ENCODE data around the gene QRSL1. TPM values are rescaled to one million over a fixed set of nuclear protein-coding genes. Genes with fewer than 3 reads are reported as not detected.
"Not testable (repeated sequence)": the region's sequence is repeated elsewhere in the genome, so short reads cannot be mapped to it uniquely, and the experiment has no call there.

Gene QRSL1
- polyA plus RNA-seq, 1 donor from 2014 or later, result 20.0 TPM

GRCh38 chr6:106623039-106623438, 6.3 kb upstream of the QRSL1 start:
- Histone ChIP-seq H3K36me3 (ENCODE audit: insufficient read depth, low read length) (no peaks in the 10 kb centered on the region), H3K4me3 (ENCODE audit: low read length) (no peak overlapping the region), H3K9ac (ENCODE audit: low read length) (no peak overlapping the region), H3K27ac (ENCODE audit: low read length) (no peak overlapping the region), H3K4me2 (ENCODE audit: low read length) (no peak overlapping the region), H3F3A (ENCODE audit: insufficient read depth, low read length, poor library complexity, severe bottlenecking) (no peaks in the 10 kb centered on the region), H3K9me3 (ENCODE audit: low read length) (no peaks in the 10 kb centered on the region), H4K20me1 (ENCODE audit: insufficient read depth) (no peaks in the 10 kb centered on the region), H2AFZ (ENCODE audit: low read depth, low read length) (no peak overlapping the region), H3K79me2 (replicated peaks; ENCODE audit: insufficient read depth, low read length) (no peaks in the 10 kb centered on the region), H3K9me2 (ENCODE audit: insufficient read depth, low read length) (no peaks in the 10 kb centered on the region), H3K27me3 (ENCODE audit: insufficient read depth, low read depth, low read length) (no peaks in the 10 kb centered on the region)
- no peak for TF ChIP-seq CTCF (IDR thresholded peaks at IDR 0.05; ENCODE audit: poor library complexity, severe bottlenecking)
- TF ChIP-seq RAD21 (conservative IDR thresholded peaks at IDR 0.05), result no peak
- TF ChIP-seq TAF1 (IDR thresholded peaks at IDR 0.05; ENCODE audit: low read depth), result no peak
- TF ChIP-seq REST (IDR thresholded peaks at IDR 0.05; ENCODE audit: borderline replicate concordance), result no peak
- no peak for TF ChIP-seq MXI1 (conservative IDR thresholded peaks at IDR 0.05; ENCODE audit: poor library complexity, severe bottlenecking)

GRCh38 chr6:106626485-106626884, 2.9 kb upstream of the QRSL1 start:
- H3K9me2 ChIP-seq (ENCODE audit: insufficient read depth, low read length), result no peaks in the 10 kb centered on the region
- no peaks in the 10 kb centered on the region for H4K20me1 ChIP-seq (ENCODE audit: insufficient read depth)
- H3K79me2 ChIP-seq (replicated peaks; ENCODE audit: insufficient read depth, low read length), result peaks cover 17% of the 10 kb centered on the region
- H3K9me3 ChIP-seq (ENCODE audit: low read length), result no peaks in the 10 kb centered on the region
- TF ChIP-seq POLR2AphosphoS5 (IDR thresholded peaks at IDR 0.05) (no peak), EZH2 (IDR thresholded peaks at IDR 0.05; ENCODE audit: borderline replicate concordance, insufficient read depth, low read length, poor library complexity, severe bottlenecking) (no peak), RAD21 (conservative IDR thresholded peaks at IDR 0.05) (no peak), CTCF (IDR thresholded peaks at IDR 0.05; ENCODE audit: poor library complexity, severe bottlenecking) (no peak), TAF1 (IDR thresholded peaks at IDR 0.05; ENCODE audit: low read depth) (no peak), EP300 (conservative IDR thresholded peaks at IDR 0.05; ENCODE audit: poor library complexity, severe bottlenecking) (no peak), SMC3 (conservative IDR thresholded peaks at IDR 0.05; ENCODE audit: poor library complexity) (no peak), MXI1 (conservative IDR thresholded peaks at IDR 0.05; ENCODE audit: poor library complexity, severe bottlenecking) (no peak), REST (IDR thresholded peaks at IDR 0.05; ENCODE audit: borderline replicate concordance) (no peak)
- H3K27me3 ChIP-seq (ENCODE audit: insufficient read depth, low read depth, low read length), result no peaks in the 10 kb centered on the region
- H3K4me3 ChIP-seq (ENCODE audit: low read length), result no peak overlapping the region
- H3K9ac ChIP-seq (ENCODE audit: low read length), result no peak overlapping the region
- no peak overlapping the region for H3K4me2 ChIP-seq (ENCODE audit: low read length)
- H3K36me3 ChIP-seq (ENCODE audit: insufficient read depth, low read length), result no peaks in the 10 kb centered on the region
- H3K27ac ChIP-seq (ENCODE audit: low read length), result no peak overlapping the region
- no peaks in the 10 kb centered on the region for H3F3A ChIP-seq (ENCODE audit: insufficient read depth, low read length, poor library complexity, severe bottlenecking)
- H2AFZ ChIP-seq (ENCODE audit: low read depth, low read length), result no peak overlapping the region

- not testable (repeated sequence) for H3K4me2 ChIP-seq (ENCODE audit: low read length)
These were observed 1.6 kb upstream of the QRSL1 start for GRCh38 chr6:106627760-106628159.

More at GRCh38 chr6:106627760-106628159, 1.6 kb upstream of the QRSL1 start:
- not testable (repeated sequence) for H3K9ac ChIP-seq (ENCODE audit: low read length); H4K20me1 ChIP-seq (ENCODE audit: insufficient read depth); H2AFZ ChIP-seq (ENCODE audit: low read depth, low read length); H3K9me3 ChIP-seq (ENCODE audit: low read length); H3K4me3 ChIP-seq (ENCODE audit: low read length); H3K27me3 ChIP-seq (ENCODE audit: insufficient read depth, low read depth, low read length); H3K36me3 ChIP-seq (ENCODE audit: insufficient read depth, low read length); H3F3A ChIP-seq (ENCODE audit: insufficient read depth, low read length, poor library complexity, severe bottlenecking); H3K27ac ChIP-seq (ENCODE audit: low read length); H3K9me2 ChIP-seq (ENCODE audit: insufficient read depth, low read length)
- peaks cover 23% of the 10 kb centered on the region for H3K79me2 ChIP-seq (replicated peaks; ENCODE audit: insufficient read depth, low read length)

Data from neural cell (in vitro differentiated cells).